NT2/D1 (cell line): ENCODE measurements around the gene PPOX.

Experiments used
- SUZ12 ChIP-seq: IDR thresholded peaks from 2 replicates; pipeline ENCODE4 v1.6.1; 2011; ENCODE audit not compliant: insufficient read length, insufficient read depth; ENCODE audit errors: extremely low read depth
- YY1 ChIP-seq: IDR thresholded peaks from 2 replicates; pipeline ENCODE4 v1.6.1; 2011; ENCODE audit not compliant: insufficient read length, insufficient read depth
- ZNF274 ChIP-seq: IDR thresholded peaks from 2 replicates; pipeline ENCODE4 v1.6.1; 2011; ENCODE audit warnings: mild to moderate bottlenecking, low read depth, low read length

GRCh38 chr1:161159087-161159912, 6.9 kb upstream of the PPOX start, which contains the start of gene USP21:
- TF ChIP-seq YY1 (peak; percentile 94), ZNF274 (no peak), SUZ12 (no peak)
